Myocyte (in vitro differentiated cells): ENCODE results near the gene PRKAR2A. TPM values are rescaled to one million over a fixed set of nuclear protein-coding genes. Genes with fewer than 3 reads are reported as not detected.
"Not testable (repeated sequence)": the region's sequence is repeated elsewhere in the genome, so short reads cannot be mapped to it uniquely, and the experiment has no call there.

Source experiments
- DNase-seq: peaks from one replicate; pipeline ENCODE4 v3.0.0-alpha.2; 2012; ENCODE audit warnings: low read depth
- total RNA-seq: library from RNA; depleted of rRNA; stranded (reverse); fragments of >200 nt; gene quantifications from 2 replicates; pipeline ENCODE4 v1.2.3, GENCODE V29; 2014

The PRKAR2A gene
- total RNA-seq, 1 donor from 2014 or later = 41.8 TPM

DNA sequence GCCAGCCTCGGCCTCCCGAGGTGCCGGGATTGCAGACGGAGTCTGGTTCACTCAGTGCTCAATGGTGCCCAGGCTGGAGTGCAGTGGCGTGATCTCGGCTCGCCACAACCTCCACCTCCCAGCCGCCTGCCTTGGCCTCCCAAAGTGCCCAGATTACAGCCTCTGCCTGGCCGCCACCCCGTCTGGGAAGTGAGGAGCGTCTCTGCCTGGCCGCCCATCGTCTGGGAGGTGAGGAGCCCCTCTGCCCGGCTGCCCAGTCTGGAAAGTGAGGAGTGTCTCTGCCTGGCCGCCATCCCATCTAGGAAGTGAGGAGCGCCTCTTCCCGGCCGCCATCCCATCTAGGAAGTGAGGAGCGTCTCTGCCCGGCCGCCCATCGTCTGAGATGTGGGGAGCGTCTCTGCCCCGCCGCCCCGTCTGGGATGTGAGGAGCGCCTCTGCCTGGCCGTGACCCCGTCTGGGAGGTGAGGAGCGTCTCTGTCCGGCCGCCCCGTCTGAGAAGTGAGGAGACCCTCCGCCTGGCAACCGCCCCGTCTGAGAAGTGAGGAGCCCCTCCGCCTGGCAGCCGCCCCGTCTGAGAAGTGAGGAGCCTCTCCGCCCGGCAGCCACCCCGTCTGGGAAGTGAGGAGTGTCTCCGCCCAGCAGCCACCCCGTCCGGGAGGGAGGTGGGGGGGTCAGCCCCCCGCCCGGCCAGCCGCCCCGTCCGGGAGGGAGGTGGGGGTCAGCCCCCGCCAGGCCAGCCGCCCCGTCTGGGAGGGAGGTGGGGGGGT is 113.7 kb downstream of the PRKAR2A start:
- not testable (repeated sequence) for DNase-seq

DNA sequence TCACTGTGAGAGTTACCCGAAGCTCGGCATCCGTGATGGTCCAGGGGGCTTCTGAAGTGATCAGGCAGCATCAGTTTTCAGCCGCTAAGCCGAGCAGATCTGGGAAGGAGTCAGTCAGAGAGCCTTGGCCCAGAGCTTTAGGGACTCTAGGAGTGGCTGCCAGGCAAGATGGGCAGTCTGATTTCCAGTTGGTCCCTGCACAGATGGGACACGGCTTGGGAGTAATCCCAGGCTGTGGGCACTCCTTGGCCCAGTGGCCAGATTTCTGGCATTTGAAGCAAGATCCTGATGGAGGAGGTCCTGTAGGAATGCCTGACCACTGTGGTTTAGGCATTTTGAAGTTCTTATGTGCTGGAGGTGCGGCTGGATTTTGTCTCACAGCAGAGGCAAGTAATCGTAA is 120.2 kb downstream of the PRKAR2A start:
- DNase-seq = peak; percentile 54

DNA sequence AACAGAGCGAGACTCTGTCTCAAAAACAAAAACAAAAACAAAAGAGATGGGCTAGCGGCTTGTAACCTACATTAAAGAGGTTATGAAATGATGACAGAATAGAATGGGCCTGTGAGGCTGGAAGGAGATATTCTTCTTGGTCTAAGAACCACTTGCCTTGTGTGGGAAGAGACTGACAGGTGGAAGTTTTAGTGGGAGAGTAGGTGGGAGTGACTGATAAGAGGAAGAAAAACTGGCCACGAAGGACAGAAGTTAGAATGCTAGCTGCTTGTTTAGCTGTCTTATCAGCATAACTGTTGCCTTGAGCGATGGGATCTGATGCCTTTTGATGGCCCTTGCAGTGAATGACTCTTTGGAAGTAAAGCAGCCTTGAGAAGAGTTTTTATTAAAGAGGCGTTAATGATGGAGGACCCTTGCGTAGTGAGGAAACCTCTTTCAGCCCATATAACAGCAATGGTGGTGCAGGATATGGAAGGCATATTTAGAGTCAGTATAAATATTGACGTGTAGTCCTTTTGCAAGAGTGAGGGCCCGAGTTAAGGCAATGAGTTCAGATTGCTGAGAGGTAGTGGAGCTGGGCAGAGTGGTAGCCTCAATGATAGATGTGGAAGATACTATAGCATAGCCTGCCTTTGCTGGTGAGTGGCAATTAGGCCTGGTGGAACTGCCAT is 122.4 kb downstream of the PRKAR2A start:
- not testable (repeated sequence) for DNase-seq

DNA sequence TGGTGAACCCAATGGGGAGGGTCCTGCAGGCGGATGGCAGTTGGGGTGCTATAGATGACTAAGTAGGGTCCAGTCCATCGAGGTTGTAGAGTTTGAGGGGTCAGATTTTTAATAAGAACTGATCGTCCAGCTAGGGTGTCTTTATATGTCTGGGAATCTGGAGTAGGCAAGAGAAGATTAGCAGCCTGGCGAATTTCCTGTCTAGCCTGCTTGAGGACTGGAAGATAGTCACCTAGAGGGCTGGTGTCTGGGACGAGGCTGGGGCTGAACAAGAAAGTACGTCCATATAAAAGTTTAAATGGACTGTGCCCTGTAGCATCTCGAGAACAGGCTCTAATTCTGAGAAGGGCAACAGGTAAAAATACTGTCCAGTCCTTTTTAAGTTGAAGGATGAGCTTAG is 123.9 kb downstream of the PRKAR2A start:
- no peak for DNase-seq

DNA sequence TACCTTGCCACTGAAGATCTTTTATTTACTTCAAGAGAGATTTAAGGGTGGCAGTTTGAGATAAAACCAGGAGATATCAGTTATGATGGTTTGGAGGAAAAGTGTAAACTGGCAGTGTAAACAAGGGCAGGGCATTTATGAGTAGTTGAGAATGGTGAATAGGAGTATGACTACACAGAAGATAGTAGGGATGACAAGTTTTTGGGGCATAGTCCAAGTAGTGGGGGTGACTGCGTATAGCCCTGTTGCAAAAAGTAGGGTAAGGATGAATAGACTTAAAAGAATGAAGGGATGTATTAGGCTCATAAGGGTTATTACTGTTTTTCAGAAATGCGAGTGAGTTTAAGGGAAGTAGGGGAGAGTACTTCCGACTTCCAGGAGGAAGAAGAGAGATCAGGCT is 124.4 kb downstream of the PRKAR2A start:
- not testable (repeated sequence) for DNase-seq

DNA sequence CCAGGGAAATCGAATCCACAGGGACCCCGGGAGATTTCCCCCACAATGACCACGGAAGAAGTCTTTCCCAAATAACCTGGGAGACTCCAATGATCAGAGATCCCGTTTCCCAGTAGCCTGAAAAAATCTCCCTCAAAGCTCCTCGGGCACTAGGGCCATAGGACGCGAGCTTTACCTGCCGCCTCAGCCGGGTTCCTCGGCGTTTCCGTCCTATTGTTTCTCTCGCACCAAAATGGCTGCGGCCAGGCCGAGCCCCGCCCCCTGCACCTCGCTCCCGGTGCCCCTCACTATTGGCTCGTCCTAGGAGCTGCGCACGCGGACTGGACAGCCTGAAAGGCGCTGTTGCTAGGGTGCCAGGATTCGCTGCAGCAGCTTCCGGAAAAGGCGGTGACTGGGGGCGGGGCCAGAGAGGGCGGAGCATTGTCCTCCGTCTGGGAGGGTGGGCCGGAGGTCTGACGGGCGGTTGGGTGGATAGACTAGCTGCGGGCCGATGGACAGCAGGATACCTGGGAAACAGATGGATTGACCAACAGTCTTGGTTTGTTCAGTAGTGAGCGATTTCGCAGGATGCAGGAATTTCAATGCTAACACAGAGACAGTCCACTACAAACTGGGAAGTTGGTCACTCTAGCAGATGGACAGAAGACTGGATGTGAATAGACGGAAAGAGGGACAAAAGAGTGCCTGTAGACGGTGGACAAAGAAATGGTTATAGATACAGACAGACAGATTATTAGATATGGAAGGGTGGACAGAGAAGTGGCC is 130.5 kb downstream of the PRKAR2A start, which contains the start of gene IP6K2:
IP6K2 (minus strand) TSS at position 240 of the 765 bp plus-strand sequence. CDS start 21,930 bp downstream, outside the sequence.
- peak; percentile 98 for DNase-seq

DNA sequence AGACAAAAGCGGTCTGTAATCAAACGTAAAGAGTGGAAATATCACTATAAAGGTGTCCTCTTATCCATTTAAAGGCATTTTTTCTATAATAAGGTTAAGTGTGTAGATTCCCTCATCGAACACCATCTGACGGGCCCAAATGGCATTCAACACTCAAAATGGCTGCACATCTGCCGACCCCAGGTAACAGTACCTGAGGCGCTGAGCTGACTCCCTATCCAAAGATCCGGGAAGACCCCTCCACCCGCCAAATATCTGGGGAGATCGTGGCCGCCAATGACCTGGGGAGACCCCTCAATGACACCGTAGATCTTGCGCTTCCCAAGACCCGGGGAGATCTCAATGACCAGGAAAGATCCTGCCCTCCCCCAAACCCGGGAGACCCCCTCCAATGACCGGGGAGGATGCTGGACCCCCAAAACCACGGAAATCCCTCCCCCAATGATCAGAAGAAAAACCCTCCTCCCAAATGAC is 131.1 kb downstream of the PRKAR2A start:
- DNase-seq = no peak

DNA sequence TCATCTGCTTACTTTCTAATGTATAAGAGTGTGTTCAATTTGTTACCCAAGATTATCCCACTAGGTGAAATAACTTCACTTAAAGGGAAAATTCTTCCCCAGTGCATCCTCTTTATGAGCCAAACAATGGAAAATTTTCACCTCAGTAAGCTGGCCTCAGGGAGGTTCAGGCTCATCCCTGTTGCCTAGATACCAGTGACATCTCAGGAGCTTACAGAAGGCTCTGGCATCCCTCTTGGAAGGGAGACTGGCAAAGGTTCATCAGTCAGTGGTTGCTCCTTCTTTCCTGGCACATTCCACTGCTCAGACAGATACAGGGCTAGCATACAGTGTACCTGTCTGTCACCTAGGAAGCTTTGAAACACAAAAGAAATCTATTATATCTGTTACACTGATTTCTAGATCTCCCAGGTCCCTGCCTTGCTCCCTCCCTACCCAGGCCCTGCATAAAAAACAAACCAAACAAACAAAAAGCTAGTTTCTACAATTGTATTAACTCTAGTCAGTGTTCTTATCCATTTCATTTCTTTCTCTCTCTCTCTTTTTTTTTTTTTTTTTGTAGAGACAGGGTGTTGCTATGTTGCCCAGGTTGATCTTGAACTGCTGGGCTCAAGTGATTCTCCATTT is 132.4 kb downstream of the PRKAR2A start:
- peak; percentile 41 for DNase-seq

DNA sequence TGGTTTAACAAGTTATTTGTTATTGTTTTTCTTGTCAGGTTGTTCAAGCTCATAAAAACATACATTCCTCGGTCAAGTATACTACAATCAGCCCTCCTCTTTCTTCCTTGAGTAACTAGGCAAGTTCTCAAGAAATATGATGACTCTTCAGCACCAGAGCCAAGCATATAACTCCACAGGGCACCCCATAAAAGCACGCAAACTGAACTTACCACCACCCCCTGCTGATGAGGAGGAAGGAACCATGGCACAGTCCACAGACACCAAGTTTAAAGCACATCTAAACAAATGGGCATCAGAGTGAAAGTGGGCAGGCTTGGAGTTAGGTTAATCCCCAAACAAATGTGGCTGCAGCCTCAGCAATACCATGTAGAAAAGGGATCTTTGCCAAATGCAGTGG is 135.9 kb downstream of the PRKAR2A start:
- no peak for DNase-seq

DNA sequence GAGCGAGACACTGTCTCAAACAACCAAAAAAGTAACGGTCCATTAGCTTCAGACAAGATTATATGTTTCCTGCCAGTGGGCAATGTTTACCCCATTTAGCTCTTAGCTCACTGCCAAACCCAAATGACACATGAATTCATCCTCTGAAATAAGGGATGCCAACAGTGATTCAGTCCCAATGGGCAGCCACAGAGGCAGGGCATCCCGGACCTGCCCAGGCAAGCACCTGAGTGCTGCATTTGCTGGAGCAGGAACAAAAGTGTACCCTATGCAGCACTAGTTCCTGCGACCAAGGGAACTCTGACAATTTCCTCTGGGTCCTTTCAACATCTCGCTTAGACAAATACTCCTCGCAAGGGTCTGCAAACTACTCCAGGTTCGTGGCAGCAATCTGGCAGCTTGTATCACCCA is 138.6 kb downstream of the PRKAR2A start:
- DNase-seq = peak; percentile 70

DNA sequence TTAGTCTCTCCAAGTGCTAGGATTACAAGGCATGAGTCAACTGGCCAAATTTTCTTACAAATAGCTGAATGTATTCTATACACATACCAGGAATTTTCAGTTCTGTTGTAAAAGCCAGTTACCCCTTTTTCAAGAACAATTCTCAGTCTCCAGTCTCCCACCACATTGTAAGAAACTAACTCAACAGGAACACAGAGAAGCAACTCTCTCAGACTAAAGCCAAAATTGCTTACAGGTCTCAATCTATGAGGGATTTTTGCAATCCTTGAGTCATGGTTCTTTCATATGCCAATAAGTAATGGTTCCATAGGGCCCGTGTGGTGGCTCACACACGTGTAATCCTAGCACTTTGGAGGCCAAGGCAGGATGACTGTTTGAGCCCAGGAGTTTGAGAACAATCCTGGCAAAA is 139.2 kb downstream of the PRKAR2A start:
- no peak for DNase-seq

DNA sequence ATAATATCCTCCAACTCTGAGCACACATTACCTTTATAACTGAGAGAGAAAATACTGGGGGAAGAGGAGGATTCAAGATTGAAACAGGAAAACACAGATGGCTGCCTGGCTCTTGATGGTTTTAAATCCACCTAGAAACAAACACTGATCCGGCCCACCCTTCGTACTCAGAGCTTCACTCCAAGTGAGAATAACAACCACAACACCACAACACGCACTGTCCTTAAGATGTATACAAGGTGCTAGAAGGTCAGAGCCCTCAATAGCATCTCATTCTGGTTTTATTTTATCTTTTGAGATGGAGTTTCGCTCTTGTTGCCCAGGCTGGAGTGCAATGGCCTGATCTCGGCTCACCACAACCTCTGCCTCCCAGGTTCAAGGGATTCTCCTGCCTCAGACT is 140.5 kb downstream of the PRKAR2A start:
- no peak for DNase-seq

DNA sequence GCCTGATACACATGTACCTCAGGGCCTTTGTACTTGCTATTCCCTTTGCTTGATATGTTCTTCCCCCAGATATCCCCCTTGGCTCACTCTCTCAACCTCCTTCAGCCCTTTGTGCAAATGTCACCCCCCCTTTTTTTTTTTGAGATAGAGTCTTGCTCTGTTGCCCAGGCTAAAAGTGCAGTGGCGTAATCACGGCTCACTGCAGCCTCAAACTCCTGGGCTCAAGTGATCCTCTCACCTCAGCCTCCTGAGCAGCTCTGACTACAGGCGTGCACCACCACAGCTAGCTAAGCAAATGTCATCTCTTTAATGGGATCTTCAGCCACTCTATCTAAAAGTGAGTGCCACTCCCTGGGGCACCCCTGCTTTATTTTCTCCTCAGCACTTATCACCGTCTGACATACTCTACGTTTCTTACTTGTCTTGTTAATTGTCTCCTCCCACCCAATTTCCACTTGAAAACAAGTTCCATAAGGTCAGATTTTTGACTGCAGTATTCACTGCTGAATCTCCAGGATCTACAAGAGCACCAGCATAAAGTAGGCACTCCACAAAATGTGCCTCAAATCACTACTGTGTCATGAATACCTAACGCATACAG is 145.3 kb downstream of the PRKAR2A start:
- no peak for DNase-seq

DNA sequence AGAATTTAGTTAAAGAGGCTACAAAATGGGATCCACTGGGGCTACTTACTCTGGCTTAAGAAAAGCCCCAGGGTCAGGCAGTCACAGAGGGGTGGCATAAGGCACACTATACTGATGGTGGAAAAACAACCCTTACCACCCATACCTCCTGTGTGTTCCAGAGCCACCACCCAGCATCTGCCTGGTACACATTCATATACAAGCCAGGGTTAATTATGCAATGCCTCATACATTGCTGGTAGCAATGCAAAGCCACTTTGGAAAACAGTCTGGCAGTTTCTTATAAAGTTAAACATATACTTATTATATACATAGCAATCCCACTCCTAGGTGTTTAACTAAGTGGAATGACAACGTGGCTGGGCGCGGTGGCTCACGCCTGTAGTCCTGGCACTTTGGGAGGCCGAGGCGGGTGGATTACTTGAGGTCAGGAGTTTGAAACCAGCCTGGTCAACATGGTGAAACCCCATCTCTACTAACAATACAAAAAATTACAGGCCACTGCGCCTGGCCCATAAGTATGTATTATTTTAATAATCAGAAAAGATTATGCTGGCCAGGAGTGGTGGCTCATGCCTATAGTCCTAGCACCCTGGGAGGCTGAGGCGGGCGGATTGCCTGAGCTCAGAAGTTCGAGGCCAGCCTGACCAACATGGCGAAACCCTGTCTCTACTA is 146.8 kb downstream of the PRKAR2A start:
- no peak for DNase-seq

DNA sequence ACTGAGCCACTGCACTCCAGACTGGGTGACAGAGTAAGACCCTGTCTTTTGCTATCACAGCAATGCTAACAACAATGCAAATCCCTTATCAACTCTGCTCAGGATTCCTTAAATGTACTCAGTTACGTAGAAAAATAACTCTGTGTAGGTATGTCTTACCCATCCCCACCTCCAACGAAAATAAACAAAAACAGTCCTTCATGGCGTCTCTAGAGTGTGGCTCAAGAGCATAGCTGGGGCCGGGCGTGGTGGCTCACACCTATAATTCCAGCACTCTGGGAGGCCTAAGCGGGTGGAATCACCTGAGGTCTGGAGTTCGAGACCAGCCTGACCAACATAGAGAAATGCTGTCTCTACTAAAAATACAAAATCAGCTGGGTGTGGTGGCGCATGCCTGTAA is 148.8 kb downstream of the PRKAR2A start:
- DNase-seq = no peak

DNA sequence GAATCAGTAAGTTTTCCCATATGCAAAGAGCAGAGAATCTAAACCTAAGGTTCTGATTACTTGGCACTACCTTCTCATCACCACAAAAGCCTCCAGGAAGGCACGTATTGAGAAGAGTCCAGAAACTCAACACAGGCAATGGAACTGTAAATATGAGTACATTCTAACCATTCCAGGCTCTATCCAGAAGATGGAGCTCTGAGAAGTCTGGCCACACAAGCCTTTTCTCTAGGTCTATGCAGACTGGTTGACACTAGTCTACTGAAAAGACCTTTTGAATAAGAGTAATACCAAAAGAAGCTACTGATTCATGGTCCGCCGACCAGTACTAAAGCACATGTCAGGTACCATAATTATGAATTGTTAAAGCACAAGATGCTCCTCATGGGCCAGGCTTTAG is 149.7 kb downstream of the PRKAR2A start:
- DNase-seq = no peak

DNA sequence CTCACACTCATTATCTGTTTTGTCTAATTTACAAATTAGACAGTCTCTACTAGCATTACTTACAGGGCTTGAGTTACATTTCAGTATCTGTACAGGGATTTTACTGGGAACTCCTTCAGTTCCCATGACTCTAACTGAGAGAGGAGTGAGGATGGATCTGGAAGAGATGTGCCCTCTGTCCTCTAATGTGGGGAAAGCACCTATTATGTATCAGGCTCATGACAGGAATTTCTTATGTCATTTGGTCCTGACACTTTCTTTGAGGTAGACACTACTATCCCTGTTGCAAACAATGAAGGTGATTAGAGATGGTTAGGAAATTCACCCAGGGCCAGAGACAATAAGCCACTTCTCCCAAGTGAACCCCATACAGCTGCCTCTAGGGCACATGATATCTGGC is 151.1 kb downstream of the PRKAR2A start:
- no peak for DNase-seq
